H9 (cell line): ENCODE data around the gene GARIN5A. TPM values are rescaled to one million over a fixed set of nuclear protein-coding genes. Genes with fewer than 3 reads are reported as not detected.

Experiments used
- DNase-seq: peaks from one replicate; pipeline ENCODE4 v3.0.0-alpha.2; 2017
- H2AFZ ChIP-seq: one replicate; pipeline ENCODE4 v1.6.1; 2013; ENCODE audit warnings: mild to moderate bottlenecking, low read length, control low read depth, moderate library complexity
- H2AK5ac ChIP-seq: 2 replicates; pipeline ENCODE4 v1.6.1; 2013; ENCODE audit warnings: low read length, control low read depth, mixed read lengths; ENCODE audit not compliant: insufficient read length
- H2BK120ac ChIP-seq: one replicate; pipeline ENCODE4 v1.6.1; 2013; ENCODE audit warnings: low read depth, mild to moderate bottlenecking, low read length, control low read depth, inconsistent platforms; ENCODE audit not compliant: poor library complexity, severe bottlenecking
- H2BK12ac ChIP-seq: 2 replicates; pipeline ENCODE4 v1.6.1; 2013; ENCODE audit warnings: low read length, control low read depth, mixed read lengths, low read depth; ENCODE audit not compliant: insufficient read length
- H2BK15ac ChIP-seq: 2 replicates; pipeline ENCODE4 v1.6.1; 2013; ENCODE audit warnings: low read depth, low read length, control low read depth
- H2BK20ac ChIP-seq: one replicate; pipeline ENCODE4 v1.6.1; 2013; ENCODE audit warnings: low read depth, mild to moderate bottlenecking, low read length, control low read depth, inconsistent platforms; ENCODE audit not compliant: poor library complexity, severe bottlenecking
- H2BK5ac ChIP-seq: 2 replicates; pipeline ENCODE4 v1.6.1; 2013; ENCODE audit warnings: low read length, control low read depth, mixed read lengths; ENCODE audit not compliant: insufficient read length
- H3K14ac ChIP-seq: 2 replicates; pipeline ENCODE4 v1.6.1; 2013; ENCODE audit warnings: low read length, control low read depth; ENCODE audit not compliant: insufficient read depth
- H3K18ac ChIP-seq: 2 replicates; pipeline ENCODE4 v1.6.1; 2013; ENCODE audit warnings: low read depth, mild to moderate bottlenecking, mixed read lengths, low read length, control low read depth; ENCODE audit not compliant: insufficient read length
- H3K23ac ChIP-seq: 2 replicates; pipeline ENCODE4 v1.6.1; 2013; ENCODE audit warnings: low read length, control low read depth, mixed read lengths, low read depth; ENCODE audit not compliant: insufficient read length
- H3K23me2 ChIP-seq: 2 replicates; pipeline ENCODE4 v1.6.1; 2013; ENCODE audit warnings: low read depth, mild to moderate bottlenecking, mixed read lengths, low read length, control low read depth; ENCODE audit not compliant: insufficient read length, poor library complexity, severe bottlenecking
- H3K27ac ChIP-seq: 2 replicates; pipeline ENCODE4 v1.5.1; 2013; ENCODE audit warnings: low read length, control low read depth, mixed read lengths, low read depth; ENCODE audit not compliant: insufficient read length
- H3K27me3 ChIP-seq: 2 replicates; pipeline ENCODE4 v1.6.1; 2013; ENCODE audit warnings: low read length, control low read depth, inconsistent platforms; ENCODE audit not compliant: insufficient read depth
- H3K4ac ChIP-seq: 2 replicates; pipeline ENCODE4 v1.6.1; 2013; ENCODE audit warnings: low read depth, mild to moderate bottlenecking, control low read depth, inconsistent platforms, low read length, moderate library complexity
- H3K4me1 ChIP-seq: 2 replicates; pipeline ENCODE4 v1.6.1; 2013; ENCODE audit warnings: low read length, control low read depth, inconsistent platforms; ENCODE audit not compliant: insufficient read depth
- H3K4me2 ChIP-seq: 2 replicates; pipeline ENCODE4 v1.6.1; 2013; ENCODE audit warnings: low read length, control low read depth, mixed read lengths; ENCODE audit not compliant: insufficient read length, insufficient read depth
- H3K56ac ChIP-seq: 2 replicates; pipeline ENCODE4 v1.6.1; 2013; ENCODE audit warnings: low read depth, mild to moderate bottlenecking, mixed read lengths, low read length, control low read depth; ENCODE audit not compliant: insufficient read length
- H3K79me1 ChIP-seq: 2 replicates; pipeline ENCODE4 v1.6.1; 2013; ENCODE audit warnings: low read depth, mild to moderate bottlenecking, moderate library complexity, low read length, control low read depth, inconsistent platforms; ENCODE audit not compliant: insufficient read depth, poor library complexity, severe bottlenecking
- H3K79me2 ChIP-seq: 2 replicates; pipeline ENCODE4 v1.6.1; 2013; ENCODE audit warnings: low read length, control low read depth, inconsistent platforms; ENCODE audit not compliant: insufficient read depth
- H3K9ac ChIP-seq: 2 replicates; pipeline ENCODE4 v1.6.1; 2013; ENCODE audit warnings: low read length, control low read depth, mixed read lengths; ENCODE audit not compliant: insufficient read length; ENCODE audit errors: extremely low read depth
- H3K9me3 ChIP-seq: one replicate; pipeline ENCODE4 v1.6.1; 2013; ENCODE audit warnings: low read depth, low read length, inconsistent platforms; ENCODE audit not compliant: control insufficient read depth
- H3T11ph ChIP-seq: one replicate; pipeline ENCODE4 v1.6.1; 2013; ENCODE audit warnings: mild to moderate bottlenecking, low read length, control low read depth, inconsistent platforms
- H4K20me1 ChIP-seq: one replicate; pipeline ENCODE4 v1.6.1; 2013; ENCODE audit not compliant: control insufficient read depth, insufficient read length, insufficient read depth
- H4K5ac ChIP-seq: 2 replicates; pipeline ENCODE4 v1.6.1; 2013; ENCODE audit warnings: low read depth, mild to moderate bottlenecking, mixed read lengths, low read length, control low read depth; ENCODE audit not compliant: insufficient read length
- H4K8ac ChIP-seq: replicated peaks from 2 replicates; pipeline ENCODE4 v1.6.1; 2013; ENCODE audit warnings: low read length, control low read depth, mixed read lengths, low read depth; ENCODE audit not compliant: insufficient read length
- H4K91ac ChIP-seq: 2 replicates; pipeline ENCODE4 v1.6.1; 2013; ENCODE audit warnings: low read depth, mild to moderate bottlenecking, moderate library complexity, mixed read lengths, low read length, control low read depth; ENCODE audit not compliant: insufficient read length
- H3K27ac Mint-ChIP-seq, 3 experiments: 2 replicates in 2 of 3; 3 replicates in 1 of 3; pipeline ENCODE4 v1.8.0; 2020 to 2021; ENCODE audit warnings: mixed read lengths in 3 of 3, mild to moderate bottlenecking in 1 of 3, moderate library complexity in 1 of 3
- H3K27me3 Mint-ChIP-seq: 2 replicates; pipeline ENCODE4 v1.8.0; 2021; ENCODE audit warnings: low read depth, mild to moderate bottlenecking, moderate library complexity, mixed read lengths
- H3K36me3 Mint-ChIP-seq, 3 experiments: 2 replicates in 2 of 3; 3 replicates in 1 of 3; pipeline ENCODE4 v1.8.0; 2020 to 2021; ENCODE audit warnings: low read depth in 3 of 3, mixed read lengths in 3 of 3; ENCODE audit not compliant: insufficient read depth in 1 of 3
- H3K4me1 Mint-ChIP-seq, 2 experiments: 2 replicates each; pipeline ENCODE4 v1.8.0; 2020; ENCODE audit warnings: mixed read lengths in 2 of 2
- H3K4me3 Mint-ChIP-seq, 2 experiments: 2 replicates in 1 of 2; 3 replicates in 1 of 2; pipeline ENCODE4 v1.8.0; 2020 to 2021; ENCODE audit warnings: mild to moderate bottlenecking in 2 of 2, mixed read lengths in 2 of 2, moderate library complexity in 1 of 2
- H3K9me3 Mint-ChIP-seq, 2 experiments: 2 replicates in 1 of 2; 3 replicates in 1 of 2; pipeline ENCODE4 v1.8.0; 2020; ENCODE audit warnings: mild to moderate bottlenecking in 2 of 2, mixed read lengths in 2 of 2, moderate library complexity in 1 of 2
- CTCF ChIP-seq: fragments of 200-600 bp; sonication (generic); conservative IDR thresholded peaks from 3 replicates; pipeline ENCODE4 v1.8.0; 2021; ENCODE audit warnings: antibody characterized with exemption, mild to moderate bottlenecking
- WGBS: extraction: QIAGEN DNeasy Blood & Tissue Kit; methylation state at CpG from one replicate; pipeline ENCODE4 v1.1.7; 2013; ENCODE audit warnings: missing lambda C conversion rate, low lambda C conversion rate, mixed read lengths; ENCODE audit not compliant: insufficient read length; ENCODE audit errors: extremely low coverage; 5-methylcytosine and 5-hydroxymethylcytosine counted together
- total RNA-seq: library from RNA; stranded (reverse); gene quantifications from 2 replicates; pipeline ENCODE4 v1.2.1, GENCODE V29; 2021

Gene GARIN5A
- total RNA-seq, 1 experiment from 2014 or later, result 9.5 TPM

DNA sequence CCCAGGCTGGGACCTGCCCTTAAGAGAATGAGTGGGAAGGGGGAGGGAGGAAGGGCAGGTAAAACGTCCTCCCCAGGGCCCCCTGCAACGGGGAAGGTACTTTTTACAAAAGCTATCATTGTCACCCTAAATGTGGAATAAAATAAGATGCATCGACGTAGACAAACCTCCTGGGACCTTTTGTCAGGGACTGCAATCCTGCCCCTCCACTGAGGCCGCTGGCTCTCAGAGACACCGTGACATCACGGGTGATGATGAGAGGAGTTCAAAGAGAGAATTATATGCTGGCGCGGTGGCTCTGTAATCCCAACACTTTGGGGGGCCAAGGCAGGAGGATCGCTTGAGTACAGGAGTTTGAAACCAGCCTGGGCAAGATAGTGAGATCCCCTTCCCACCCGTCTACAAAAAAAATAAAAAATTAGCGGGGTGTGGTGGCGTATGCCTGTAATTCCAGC lies 45.7 kb downstream of the GARIN5A start:
- H3K27ac Mint-ChIP-seq, result peak overlapping the region in 1 of 3 experiments; percentile 80; a peak in 2 of 7 replicates
- no peaks in the 10 kb centered on the region for H4K20me1 ChIP-seq
- WGBS, result no CpG with 5 or more reads among the region's 13 CpGs
- H4K91ac ChIP-seq, result no peak overlapping the region
- peak overlapping the region; percentile 90 for H3K4me2 ChIP-seq
- no peak overlapping the region for H4K8ac ChIP-seq
- H3K14ac ChIP-seq, result no peak overlapping the region
- no peak overlapping the region for H3K23ac ChIP-seq
- H2BK15ac ChIP-seq, result no peak overlapping the region
- H3K4me3 Mint-ChIP-seq, result peak overlapping the region; percentile 75 to 88
- H3K27me3 Mint-ChIP-seq, result peaks cover 6% of the 10 kb centered on the region
- no peak overlapping the region for H2AK5ac ChIP-seq
- no peaks in the 10 kb centered on the region; a peak in 2 of 7 replicates for H3K36me3 Mint-ChIP-seq
- no peak overlapping the region for H3K27ac ChIP-seq
- peak overlapping the region; percentile 59 for H3K9ac ChIP-seq
- H3K56ac ChIP-seq, result no peak overlapping the region
- H2BK5ac ChIP-seq, result no peak overlapping the region
- no peaks in the 10 kb centered on the region for H3K79me1 ChIP-seq
- no peak overlapping the region for H2BK120ac ChIP-seq
- no peaks in the 10 kb centered on the region for H3K79me2 ChIP-seq
- DNase-seq, result no peak
- no peaks in the 10 kb centered on the region for H3K27me3 ChIP-seq
- H3K23me2 ChIP-seq, result peaks cover 12% of the 10 kb centered on the region
- no peak overlapping the region for H4K5ac ChIP-seq
- no peaks in the 10 kb centered on the region for H3K9me3 ChIP-seq
- TF ChIP-seq CTCF, result no peak
- H2AFZ ChIP-seq, result no peak overlapping the region
- H3K4ac ChIP-seq, result no peak overlapping the region
- no peak overlapping the region for H2BK12ac ChIP-seq
- H2BK20ac ChIP-seq, result no peak overlapping the region
- no peaks in the 10 kb centered on the region for H3K9me3 Mint-ChIP-seq
- no peak overlapping the region for H3K18ac ChIP-seq
- no peak overlapping the region for H3T11ph ChIP-seq
- H3K4me1 ChIP-seq, result peaks cover 3% of the 10 kb centered on the region; the same call in 1 of the 2 replicates
- H3K4me1 Mint-ChIP-seq, result peaks cover 26 to 33% of the 10 kb centered on the region in 2 experiments
